Stomach (tissue), 9 donors: Measurements from ENCODE around the gene DTYMK. TPM values are rescaled to one million over a fixed set of nuclear protein-coding genes. Genes with fewer than 3 reads are reported as not detected.
A peak's percentile ranks its signal among the peaks of the same experiment; 100 is the strongest.

Source experiments
- DNase-seq, 2 donors: peaks; one replicate each; pipeline versions ENCODE4 v3.0.0 to v3.0.0-alpha.2; 2013 to 2019
- H3K27ac ChIP-seq, 5 donors: fragments of 200-600 bp in 4 of 5; sonication (generic) in 4 of 5; one replicate each; pipeline ENCODE4 v1.5.1; 2013 to 2019; ENCODE audit warnings: mild to moderate bottlenecking in 1 of 5, moderate library complexity in 1 of 5
- H3K27me3 ChIP-seq, 3 donors: fragments of 200-600 bp; sonication (generic); one replicate each; pipeline ENCODE4 v1.5.1; 2017 to 2019; ENCODE audit warnings: mixed run types in 1 of 3
- H3K36me3 ChIP-seq, 4 donors: fragments of 200-600 bp; sonication (generic); 1 replicate in 3 of 4; 2 replicates in 1 of 4; pipeline ENCODE4 v1.5.1; 2016 to 2019
- H3K4me1 ChIP-seq, 4 donors: fragments of 200-600 bp; sonication (generic); one replicate each; pipeline ENCODE4 v1.5.1; 2016 to 2019
- H3K4me3 ChIP-seq, 4 donors: fragments of 200-600 bp; sonication (generic) in 3 of 4; one replicate each; pipeline ENCODE4 v1.5.1; 2016 to 2019; ENCODE audit warnings: mild to moderate bottlenecking in 1 of 4
- H3K9me3 ChIP-seq, 4 donors: fragments of 200-600 bp; sonication (generic); one replicate each; pipeline ENCODE4 v1.5.1; 2016 to 2019
- CTCF ChIP-seq, 7 experiments: fragments of 450-650 bp in 4 of 7; fragments of 200-600 bp in 3 of 7; sonication (generic) in 3 of 7; IDR thresholded peaks; one replicate each; pipeline ENCODE4 v1.5.1; 2016 to 2019; ENCODE audit warnings: antibody characterized with exemption in 7 of 7, control low read depth in 2 of 7, mild to moderate bottlenecking in 1 of 7
- EP300 ChIP-seq: sonication (generic); formaldehyde crosslinking; IDR thresholded peaks from one replicate; pipeline ENCODE4 v1.6.1; 2017; ENCODE audit warnings: antibody characterized with exemption
- POLR2A ChIP-seq, 4 donors: fragments of 450-650 bp; IDR thresholded peaks; one replicate each; pipeline ENCODE4 v1.6.1; 2016; ENCODE audit warnings: antibody characterized with exemption in 4 of 4, control low read depth in 2 of 4, mild to moderate bottlenecking in 1 of 4, moderate library complexity in 1 of 4
- POLR2AphosphoS5 ChIP-seq, 3 donors: sonication (generic); formaldehyde crosslinking; IDR thresholded peaks; one replicate each; pipeline ENCODE4 v1.6.1; 2016; ENCODE audit warnings: antibody characterized with exemption in 3 of 3
- WGBS, 5 donors: extraction: QIAGEN DNeasy Blood & Tissue Kit in 3 of 5; methylation state at CpG; one replicate each; pipeline versions ENCODE4 v1.1.5 to v1.1.7; 2013 to 2018; 5-methylcytosine and 5-hydroxymethylcytosine counted together
- intact Hi-C: fragments of 100-400 bp; cut with DNase I; formaldehyde crosslinking; loops from one replicate; pipeline ENCODE4 v1.15.1; 2023; ENCODE audit warnings: low total_unique reads
- polyA plus RNA-seq, 3 donors: library from polyadenylated mRNA; stranded (reverse); fragments of 200-250 nt; gene quantifications; one replicate each; pipeline ENCODE4 v1.2.3, GENCODE V29; 2013
- total RNA-seq, 5 donors: library from RNA; depleted of rRNA; stranded (reverse); fragments of >200 nt; gene quantifications; one replicate each; pipeline versions ENCODE4 v1.1.0 to v1.2.3, GENCODE V29; 2014 to 2016
- donor health status: healthy with polysubstance abuse.
- donor health status: Bipolar disorder and iron deficiency.
- donor health status: healthy.

DTYMK gene
- total and polyA plus RNA-seq, 8 donors: 3.5 to 50.0 (median 21.7) TPM

GRCh38 chr2:241641631-241642030 is 45.0 kb downstream of the DTYMK start:
- no peak for TF ChIP-seq POLR2A (IDR thresholded peaks at IDR 0.05)
- no peak for TF ChIP-seq POLR2AphosphoS5 (IDR thresholded peaks at IDR 0.05)
- no peak for TF ChIP-seq EP300
- no peak for TF ChIP-seq CTCF (IDR thresholded peaks at IDR 0.05)
- WGBS, 5 donors: 28 to 43% (median 40%) methylated on average over 2 of the region's 2 CpGs
- Histone ChIP-seq H3K4me3 (no peak overlapping the region), H3K36me3 (peaks cover 0 to 13% (median 9%) of the 10 kb centered on the region in 4 donors), H3K4me1 (peaks cover 22 to 46% (median 34%) of the 10 kb centered on the region in 4 donors), H3K27ac (no peak overlapping the region), H3K9me3 (no peaks in the 10 kb centered on the region), H3K27me3 (no peaks in the 10 kb centered on the region)
- DNase-seq: no peak
- intact Hi-C loops: no loop called here

GRCh38 chr2:241640165-241640795 is 46.3 kb downstream of the DTYMK start:
- Histone ChIP-seq H3K27ac (no peak overlapping the region), H3K9me3 (no peaks in the 10 kb centered on the region), H3K4me1 (peaks cover 31 to 57% (median 42%) of the 10 kb centered on the region in 4 donors), H3K36me3 (peaks cover 0 to 10% (median 4%) of the 10 kb centered on the region in 4 donors), H3K27me3 (no peaks in the 10 kb centered on the region), H3K4me3 (no peak overlapping the region)
- WGBS, 5 donors: 82 to 88% (median 87%) methylated on average over 8 of the region's 8 CpGs
- intact Hi-C loops: no loop called here
- TF ChIP-seq EP300 (no peak), POLR2A (IDR thresholded peaks at IDR 0.05) (no peak), POLR2AphosphoS5 (IDR thresholded peaks at IDR 0.05) (no peak), CTCF (IDR thresholded peaks at IDR 0.05) (no peak)
- no peak for DNase-seq

- intact Hi-C loops: no loop called here
- no peak for DNase-seq
- no peaks in the 10 kb centered on the region for H3K9me3 ChIP-seq
- H3K4me3 ChIP-seq: peak overlapping the region in 2 of 4 donors; percentile 88 to 95
- no peak for TF ChIP-seq EP300
- TF ChIP-seq CTCF (IDR thresholded peaks at IDR 0.05): no peak
- no peak for TF ChIP-seq POLR2A (IDR thresholded peaks at IDR 0.05)
- TF ChIP-seq POLR2AphosphoS5 (IDR thresholded peaks at IDR 0.05): no peak
- peaks cover 35 to 66% (median 49%) of the 10 kb centered on the region in 4 donors for H3K4me1 ChIP-seq
- no peak overlapping the region for H3K27ac ChIP-seq
- no peaks in the 10 kb centered on the region for H3K27me3 ChIP-seq
- 92 to 99% (median 97%) methylated on average over 7 of the region's 7 CpGs for whole genome bisulfite sequencing, 5 donors
- peaks cover 0 to 5% (median 0%) of the 10 kb centered on the region in 4 donors for H3K36me3 ChIP-seq
These were observed 47.2 kb downstream of the DTYMK start for GRCh38 chr2:241639385-241639784.

GRCh38 chr2:241638940-241639339 is 47.7 kb downstream of the DTYMK start:
- Histone ChIP-seq H3K4me3 (peak overlapping the region in 2 of 4 donors; percentile 88 to 95), H3K9me3 (no peaks in the 10 kb centered on the region), H3K4me1 (peaks cover 35 to 70% (median 51%) of the 10 kb centered on the region in 4 donors), H3K36me3 (peaks cover 0 to 10% (median 2%) of the 10 kb centered on the region in 4 donors), H3K27me3 (no peaks in the 10 kb centered on the region), H3K27ac (no peak overlapping the region)
- DNase-seq: no peak
- intact Hi-C loops: no loop called here
- WGBS, 5 donors: 94 to 98% (median 96%) methylated on average over 14 of the region's 14 CpGs
- no peak for TF ChIP-seq POLR2A (IDR thresholded peaks at IDR 0.05)
- no peak for TF ChIP-seq CTCF (IDR thresholded peaks at IDR 0.05)
- TF ChIP-seq POLR2AphosphoS5 (IDR thresholded peaks at IDR 0.05): no peak
- TF ChIP-seq EP300: no peak
